ENCODE data around the gene SSNA1.
A peak's percentile ranks its signal among the peaks of the same experiment; 100 is the strongest.

Gene SSNA1

GRCh38 chr9:137188490-137189296 is at the start of gene SSNA1, which contains the start of gene ANAPC2:
SSNA1 (plus strand) TSS chr9:137188676; CDS start chr9:137188727, 51 bp downstream.
ANAPC2 (minus strand) TSS chr9:137188560; CDS start chr9:137188532, 28 bp downstream.
- DNase-seq (ENCODE audit: low read depth in 2 of 2), result peak; percentile 82 to 91

GRCh38 chr9:137138722-137139467 is 49.6 kb upstream of the SSNA1 start, which contains the start of gene GRIN1:
GRIN1 (plus strand) TSS chr9:137139154; CDS start chr9:137139487, 333 bp downstream.
- no peak for DNase-seq (ENCODE audit: low read depth in 2 of 2)

GRCh38 chr9:137139468-137140150 is 48.9 kb upstream of the SSNA1 start:
- no peak for DNase-seq (ENCODE audit: low read depth in 2 of 2)

GRCh38 chr9:137140151-137141012 is 48.1 kb upstream of the SSNA1 start:
- DNase-seq (ENCODE audit: low read depth in 2 of 2), result no peak

- no peak for DNase-seq (ENCODE audit: low read depth in 2 of 2)
Observed at GRCh38 chr9:137141050-137141810, 47.2 kb upstream of the SSNA1 start.

- DNase-seq (ENCODE audit: low read depth in 2 of 2), result no peak
Observed at GRCh38 chr9:137141976-137142936, 46.2 kb upstream of the SSNA1 start.

- no peak for DNase-seq (ENCODE audit: low read depth in 2 of 2)
Observed at GRCh38 chr9:137143459-137143858, 45.0 kb upstream of the SSNA1 start.

- no peak for DNase-seq (ENCODE audit: low read depth in 2 of 2)
Observed at GRCh38 chr9:137145731-137146526, 42.5 kb upstream of the SSNA1 start.

GRCh38 chr9:137146527-137146918 is 42.0 kb upstream of the SSNA1 start:
- no peak for DNase-seq (ENCODE audit: low read depth in 2 of 2)

- no peak for DNase-seq (ENCODE audit: low read depth in 2 of 2)
Observed at GRCh38 chr9:137147091-137147792, 41.2 kb upstream of the SSNA1 start.

GRCh38 chr9:137147793-137148160 is 40.7 kb upstream of the SSNA1 start:
- DNase-seq (ENCODE audit: low read depth in 2 of 2), result no peak

- DNase-seq (ENCODE audit: low read depth in 2 of 2), result no peak
Observed at GRCh38 chr9:137148242-137148641, 40.2 kb upstream of the SSNA1 start.

- DNase-seq (ENCODE audit: low read depth in 2 of 2), result no peak
Observed at GRCh38 chr9:137148661-137149060, 39.8 kb upstream of the SSNA1 start.

- no peak for DNase-seq (ENCODE audit: low read depth in 2 of 2)
Observed at GRCh38 chr9:137149363-137149762, 39.1 kb upstream of the SSNA1 start.

GRCh38 chr9:137149942-137150616 is 38.4 kb upstream of the SSNA1 start:
- no peak for DNase-seq (ENCODE audit: low read depth in 2 of 2)

GRCh38 chr9:137150617-137151457 is 37.6 kb upstream of the SSNA1 start:
- DNase-seq (ENCODE audit: low read depth in 2 of 2), result no peak

Measured in activated CD8-positive, alpha-beta memory T cell treated with anti-CD3 and anti-CD28 coated beads for 4 hours (primary cell).